Astrocyte (in vitro differentiated cells and primary cell): ENCODE measurements around the gene ST3GAL4.

Experiments used
- CTCF ChIP-seq: IDR thresholded peaks from 2 replicates; pipeline ENCODE4 v1.5.1; 2011; ENCODE audit warnings: low read depth, mild to moderate bottlenecking, inconsistent platforms, low read length, moderate library complexity; ENCODE audit not compliant: insufficient read depth
- EZH2 ChIP-seq: IDR thresholded peaks from 2 replicates; pipeline ENCODE4 v1.6.1; 2012; ENCODE audit warnings: mild to moderate bottlenecking, low read length, inconsistent platforms; ENCODE audit not compliant: insufficient read depth

GRCh38 chr11:126431401-126432064 lies 76.0 kb downstream of the ST3GAL4 start:
- TF ChIP-seq CTCF (no peak), EZH2 (no peak)
